ENCODE data around the gene MDN1.

DNA sequence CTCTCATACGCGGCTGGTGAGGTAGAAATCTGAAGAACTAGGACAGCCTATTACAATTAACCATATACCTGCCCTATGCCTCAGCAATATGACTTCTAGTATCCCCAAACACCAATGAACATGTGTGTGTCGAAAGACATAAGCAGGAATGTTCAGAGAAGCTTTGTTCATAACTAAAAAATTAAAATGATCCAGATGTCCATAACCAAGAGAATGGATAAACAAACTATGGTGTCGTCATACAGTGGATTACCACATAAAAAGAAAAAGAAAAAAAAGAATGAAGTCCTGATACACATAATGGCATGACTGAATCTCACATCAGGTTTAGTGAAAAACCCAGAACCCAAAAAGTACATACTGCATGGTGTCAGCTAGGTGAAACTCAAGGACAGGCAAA lies 73.9 kb downstream of the MDN1 start:
- TF ChIP-seq, protein P1, sequence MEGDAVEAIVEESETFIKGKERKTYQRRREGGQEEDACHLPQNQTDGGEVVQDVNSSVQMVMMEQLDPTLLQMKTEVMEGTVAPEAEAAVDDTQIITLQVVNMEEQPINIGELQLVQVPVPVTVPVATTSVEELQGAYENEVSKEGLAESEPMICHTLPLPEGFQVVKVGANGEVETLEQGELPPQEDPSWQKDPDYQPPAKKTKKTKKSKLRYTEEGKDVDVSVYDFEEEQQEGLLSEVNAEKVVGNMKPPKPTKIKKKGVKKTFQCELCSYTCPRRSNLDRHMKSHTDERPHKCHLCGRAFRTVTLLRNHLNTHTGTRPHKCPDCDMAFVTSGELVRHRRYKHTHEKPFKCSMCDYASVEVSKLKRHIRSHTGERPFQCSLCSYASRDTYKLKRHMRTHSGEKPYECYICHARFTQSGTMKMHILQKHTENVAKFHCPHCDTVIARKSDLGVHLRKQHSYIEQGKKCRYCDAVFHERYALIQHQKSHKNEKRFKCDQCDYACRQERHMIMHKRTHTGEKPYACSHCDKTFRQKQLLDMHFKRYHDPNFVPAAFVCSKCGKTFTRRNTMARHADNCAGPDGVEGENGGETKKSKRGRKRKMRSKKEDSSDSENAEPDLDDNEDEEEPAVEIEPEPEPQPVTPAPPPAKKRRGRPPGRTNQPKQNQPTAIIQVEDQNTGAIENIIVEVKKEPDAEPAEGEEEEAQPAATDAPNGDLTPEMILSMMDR (IDR thresholded peaks at IDR 0.05), result no peak
- TF ChIP-seq POLR2A (IDR thresholded peaks at IDR 0.05), result no peak

All from uterus (tissue), 2 donors.